ENCODE measurements around the gene KCNG2. TPM values are rescaled to one million over a fixed set of nuclear protein-coding genes. Genes with fewer than 3 reads are reported as not detected.

Gene KCNG2
- total RNA-seq, 1 donor from 2014 or later = not detected

GRCh38 chr18:79818036-79818435 lies 20.3 kb downstream of the KCNG2 start:
- intact Hi-C loops (cut with micrococcal nuclease) = no loop called here

GRCh38 chr18:79818631-79819030 lies 20.9 kb downstream of the KCNG2 start:
- intact Hi-C loops (cut with micrococcal nuclease) = no loop called here

- intact Hi-C loops (cut with micrococcal nuclease) = no loop called here
These were observed 21.6 kb downstream of the KCNG2 start for GRCh38 chr18:79819064-79819967.

GRCh38 chr18:79819968-79820351 lies 22.2 kb downstream of the KCNG2 start:
- intact Hi-C loops (cut with micrococcal nuclease) = no loop called here

- intact Hi-C loops (cut with micrococcal nuclease) = no loop called here
These were observed 25.4 kb downstream of the KCNG2 start for GRCh38 chr18:79823120-79823519.

- intact Hi-C loops (cut with micrococcal nuclease) = no loop called here
These were observed 28.2 kb downstream of the KCNG2 start for GRCh38 chr18:79825913-79826312.

GRCh38 chr18:79826966-79827365 lies 29.2 kb downstream of the KCNG2 start:
- intact Hi-C loops (cut with micrococcal nuclease) = no loop called here

GRCh38 chr18:79828258-79828657 lies 30.5 kb downstream of the KCNG2 start:
- intact Hi-C loops (cut with micrococcal nuclease) = no loop called here

GRCh38 chr18:79829136-79829854 lies 31.6 kb downstream of the KCNG2 start:
- intact Hi-C loops (cut with micrococcal nuclease) = no loop called here

GRCh38 chr18:79832169-79832568 lies 34.4 kb downstream of the KCNG2 start:
- intact Hi-C loops (cut with micrococcal nuclease) = no loop called here

GRCh38 chr18:79834834-79835233 lies 37.1 kb downstream of the KCNG2 start:
- intact Hi-C loops (cut with micrococcal nuclease) = no loop called here

- intact Hi-C loops (cut with micrococcal nuclease) = no loop called here
These were observed 44.2 kb downstream of the KCNG2 start for GRCh38 chr18:79841936-79842335.

- intact Hi-C loops (cut with micrococcal nuclease) = no loop called here
These were observed 47.3 kb downstream of the KCNG2 start for GRCh38 chr18:79844999-79845563.

- intact Hi-C loops (cut with micrococcal nuclease) = no loop called here
These were observed 49.3 kb downstream of the KCNG2 start for GRCh38 chr18:79846936-79847557.

GRCh38 chr18:79847606-79848293 lies 50.0 kb downstream of the KCNG2 start:
- intact Hi-C loops (cut with micrococcal nuclease) = no loop called here

GRCh38 chr18:79848294-79848578 lies 50.5 kb downstream of the KCNG2 start:
- intact Hi-C loops (cut with micrococcal nuclease) = no loop called here

GRCh38 chr18:79848579-79849327 lies 51.0 kb downstream of the KCNG2 start:
- intact Hi-C loops (cut with micrococcal nuclease) = no loop called here

GRCh38 chr18:79849328-79850207 lies 51.8 kb downstream of the KCNG2 start:
- intact Hi-C loops (cut with micrococcal nuclease) = no loop called here

GRCh38 chr18:79850731-79851130 lies 53.0 kb downstream of the KCNG2 start:
- intact Hi-C loops (cut with micrococcal nuclease) = no loop called here

- intact Hi-C loops (cut with micrococcal nuclease) = no loop called here
These were observed 53.8 kb downstream of the KCNG2 start for GRCh38 chr18:79851489-79851888.
